Neural progenitor cell (in vitro differentiated cells): ENCODE measurements around the gene DEFB129.

Experiments
- EZH2 ChIP-seq: fragments of 200-600 bp; sonication (generic); IDR thresholded peaks from 2 replicates; pipeline ENCODE4 v1.6.1; 2017; ENCODE audit warnings: antibody characterized with exemption, mild to moderate bottlenecking, moderate library complexity
- EZH2phosphoT487 ChIP-seq: fragments of 200-600 bp; sonication (generic); IDR thresholded peaks from 2 replicates; pipeline ENCODE4 v1.6.1; 2017; ENCODE audit warnings: antibody characterized with exemption
- TF ChIP-seq, protein P1 (sequence below): fragments of 200-600 bp; sonication (generic); IDR thresholded peaks from 2 replicates; pipeline ENCODE4 v1.5.1; 2017; ENCODE audit warnings: antibody characterized with exemption, mild to moderate bottlenecking

- TF ChIP-seq EZH2 (no peak), EZH2phosphoT487 (no peak)
- TF ChIP-seq, protein P1, sequence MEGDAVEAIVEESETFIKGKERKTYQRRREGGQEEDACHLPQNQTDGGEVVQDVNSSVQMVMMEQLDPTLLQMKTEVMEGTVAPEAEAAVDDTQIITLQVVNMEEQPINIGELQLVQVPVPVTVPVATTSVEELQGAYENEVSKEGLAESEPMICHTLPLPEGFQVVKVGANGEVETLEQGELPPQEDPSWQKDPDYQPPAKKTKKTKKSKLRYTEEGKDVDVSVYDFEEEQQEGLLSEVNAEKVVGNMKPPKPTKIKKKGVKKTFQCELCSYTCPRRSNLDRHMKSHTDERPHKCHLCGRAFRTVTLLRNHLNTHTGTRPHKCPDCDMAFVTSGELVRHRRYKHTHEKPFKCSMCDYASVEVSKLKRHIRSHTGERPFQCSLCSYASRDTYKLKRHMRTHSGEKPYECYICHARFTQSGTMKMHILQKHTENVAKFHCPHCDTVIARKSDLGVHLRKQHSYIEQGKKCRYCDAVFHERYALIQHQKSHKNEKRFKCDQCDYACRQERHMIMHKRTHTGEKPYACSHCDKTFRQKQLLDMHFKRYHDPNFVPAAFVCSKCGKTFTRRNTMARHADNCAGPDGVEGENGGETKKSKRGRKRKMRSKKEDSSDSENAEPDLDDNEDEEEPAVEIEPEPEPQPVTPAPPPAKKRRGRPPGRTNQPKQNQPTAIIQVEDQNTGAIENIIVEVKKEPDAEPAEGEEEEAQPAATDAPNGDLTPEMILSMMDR: no peak
These were observed 43.5 kb downstream of the DEFB129 start for GRCh38 chr20:270517-270916.
